ENCODE measurements around the gene UGT1A6. TPM values are rescaled to one million over a fixed set of nuclear protein-coding genes. Genes with fewer than 3 reads are reported as not detected.
A peak's percentile ranks its signal among the peaks of the same experiment; 100 is the strongest.

The UGT1A6 gene
- total RNA-seq, 2 donors from 2014 or later, result not detected

- Mint-ChIP-seq H3K9me3 (no peaks in the 10 kb centered on the region), H3K27ac (no peak overlapping the region), H3K36me3 (no peaks in the 10 kb centered on the region)
- DNase-seq (ENCODE audit: low spot score in 2 of 2) (no peak), ATAC-seq (no peak)
Measured at GRCh38 chr2:233768076-233768475, 75.4 kb downstream of the UGT1A6 start.

GRCh38 chr2:233769260-233769659, 76.6 kb downstream of the UGT1A6 start:
- no peak for DNase-seq (ENCODE audit: low spot score in 2 of 2)
- H3K27ac Mint-ChIP-seq, result no peak overlapping the region
- no peaks in the 10 kb centered on the region for H3K36me3 Mint-ChIP-seq
- no peaks in the 10 kb centered on the region for H3K9me3 Mint-ChIP-seq
- no peak for ATAC-seq

DNA sequence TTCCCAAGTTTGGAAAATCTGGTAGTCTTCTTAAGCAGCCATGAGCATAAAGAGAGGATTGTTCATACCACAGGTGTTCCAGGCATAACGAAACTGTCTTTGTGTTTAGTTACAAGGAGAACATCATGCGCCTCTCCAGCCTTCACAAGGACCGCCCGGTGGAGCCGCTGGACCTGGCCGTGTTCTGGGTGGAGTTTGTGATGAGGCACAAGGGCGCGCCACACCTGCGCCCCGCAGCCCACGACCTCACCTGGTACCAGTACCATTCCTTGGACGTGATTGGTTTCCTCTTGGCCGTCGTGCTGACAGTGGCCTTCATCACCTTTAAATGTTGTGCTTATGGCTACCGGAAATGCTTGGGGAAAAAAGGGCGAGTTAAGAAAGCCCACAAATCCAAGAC, 79.5 kb downstream of the UGT1A6 start:
- Mint-ChIP-seq H3K9me3 (peaks cover 12% of the 10 kb centered on the region in 2 donors), H3K36me3 (peaks cover 12 to 20% of the 10 kb centered on the region in 2 donors), H3K27ac (no peak overlapping the region)
- DNase-seq (ENCODE audit: low spot score in 2 of 2) (no peak), ATAC-seq (no peak)

GRCh38 chr2:233772583-233772982, 79.9 kb downstream of the UGT1A6 start:
- peaks cover 14 to 22% of the 10 kb centered on the region in 2 donors for H3K36me3 Mint-ChIP-seq
- H3K27ac Mint-ChIP-seq, result no peak overlapping the region
- no peak for DNase-seq (ENCODE audit: low spot score in 2 of 2)
- peaks cover 12% of the 10 kb centered on the region in 2 donors for H3K9me3 Mint-ChIP-seq
- no peak for ATAC-seq

GRCh38 chr2:233773854-233774253, 81.2 kb downstream of the UGT1A6 start:
- Mint-ChIP-seq H3K9me3 (peaks cover 12% of the 10 kb centered on the region in 2 donors), H3K27ac (no peak overlapping the region), H3K36me3 (peaks cover 19 to 22% of the 10 kb centered on the region in 2 donors)
- ATAC-seq (no peak), DNase-seq (ENCODE audit: low spot score in 2 of 2) (no peak)

DNA sequence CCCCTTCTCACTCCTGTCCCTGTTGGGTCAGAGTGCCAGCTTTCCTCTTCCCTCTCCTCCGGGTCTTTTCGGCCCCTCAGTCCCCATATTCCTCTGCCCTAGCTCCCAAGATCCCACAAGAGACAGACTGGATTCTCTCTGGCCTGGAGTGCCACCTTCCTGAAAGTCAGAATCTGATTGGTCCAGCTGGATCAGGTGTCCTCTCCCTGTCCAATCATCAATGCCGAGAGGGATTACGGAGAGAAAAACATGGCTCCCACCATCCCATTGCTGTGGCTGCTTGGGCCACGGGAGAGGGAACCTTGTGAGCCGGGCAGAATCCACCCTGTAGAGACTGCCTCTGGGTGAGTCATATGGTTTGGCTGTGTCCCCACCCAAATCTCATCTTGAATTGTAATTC, 82.7 kb downstream of the UGT1A6 start:
- Mint-ChIP-seq H3K27ac (no peak overlapping the region), H3K36me3 (peaks cover 19 to 22% of the 10 kb centered on the region in 2 donors), H3K9me3 (peaks cover 12 to 17% of the 10 kb centered on the region in 2 donors)
- no peak for ATAC-seq
- DNase-seq (ENCODE audit: low spot score in 2 of 2), result no peak

- ATAC-seq (no peak), DNase-seq (ENCODE audit: low spot score in 2 of 2) (no peak)
- H3K27ac Mint-ChIP-seq, result no peak within 1 kb of the TSS
- H3K36me3 Mint-ChIP-seq, result peaks cover 19 to 22% of the 10 kb centered on the region in 2 donors
- H3K9me3 Mint-ChIP-seq, result peaks cover 12 to 17% of the 10 kb centered on the region in 2 donors
Measured at GRCh38 chr2:233778030-233778429, 85.3 kb downstream of the UGT1A6 start, which contains the start of gene MROH2A. Gene MROH2A (plus strand): TSS chr2:233778330. CDS start chr2:233779359, 1,029 bp downstream.

DNA sequence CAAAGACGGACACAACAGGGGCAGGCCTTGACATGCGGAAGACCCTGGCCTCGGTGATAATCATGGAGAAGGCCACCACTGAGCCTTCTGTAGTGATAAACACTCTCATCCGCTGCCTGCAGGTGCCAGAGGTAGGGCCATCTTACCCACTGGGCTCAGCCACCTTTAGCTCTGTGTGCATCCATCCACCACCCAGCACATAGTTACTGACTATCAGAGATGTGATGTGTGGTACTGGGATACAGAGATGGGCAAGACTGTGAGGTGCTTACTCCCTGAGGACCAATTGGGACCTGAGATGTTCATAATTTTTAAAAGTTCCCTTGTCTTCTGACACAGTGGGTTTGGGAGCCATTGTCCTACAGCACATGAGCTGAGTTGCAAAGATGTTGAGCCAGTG, 87.0 kb downstream of the UGT1A6 start:
- no peak for ATAC-seq
- Mint-ChIP-seq H3K36me3 (peaks cover 19 to 22% of the 10 kb centered on the region in 2 donors), H3K9me3 (peaks cover 12 to 17% of the 10 kb centered on the region in 2 donors), H3K27ac (no peak overlapping the region)
- no peak for DNase-seq (ENCODE audit: low spot score in 2 of 2)

DNA sequence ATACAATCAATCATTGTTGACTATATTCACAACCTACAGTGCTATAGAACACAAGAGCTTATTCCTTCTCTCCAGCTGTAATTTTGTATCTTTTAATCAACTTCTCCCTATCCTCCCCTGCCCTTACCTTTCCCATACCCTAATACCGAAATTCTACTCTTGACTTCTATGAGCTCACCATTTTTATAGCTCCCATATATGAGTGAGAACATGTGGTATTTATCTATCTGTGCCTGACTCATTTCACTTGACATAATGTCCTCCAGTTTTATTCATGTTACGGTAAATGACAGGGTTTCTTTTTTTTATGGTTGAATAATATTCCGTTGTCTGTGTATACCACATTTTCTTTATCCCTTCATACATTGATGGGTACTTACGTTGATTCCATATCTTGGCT, 88.1 kb downstream of the UGT1A6 start:
- no peak for ATAC-seq
- DNase-seq (ENCODE audit: low spot score in 2 of 2), result no peak
- H3K9me3 Mint-ChIP-seq, result peaks cover 8 to 11% of the 10 kb centered on the region in 2 donors
- peaks cover 14 to 16% of the 10 kb centered on the region in 2 donors for H3K36me3 Mint-ChIP-seq
- H3K27ac Mint-ChIP-seq, result no peak overlapping the region

- Mint-ChIP-seq H3K9me3 (peaks cover 0 to 7% of the 10 kb centered on the region in 2 donors), H3K27ac (no peak overlapping the region), H3K36me3 (peaks cover 0 to 8% of the 10 kb centered on the region in 2 donors)
- no peak for DNase-seq (ENCODE audit: low spot score in 2 of 2)
- no peak for ATAC-seq
Measured at GRCh38 chr2:233789554-233789953, 96.9 kb downstream of the UGT1A6 start.

- no peak for ATAC-seq
- H3K9me3 Mint-ChIP-seq, result peaks cover 0 to 2% of the 10 kb centered on the region in 2 donors
- peaks cover 0 to 2% of the 10 kb centered on the region in 2 donors for H3K36me3 Mint-ChIP-seq
- no peak for DNase-seq (ENCODE audit: low spot score in 2 of 2)
- H3K27ac Mint-ChIP-seq, result no peak overlapping the region
Measured at GRCh38 chr2:233791151-233791882, 98.6 kb downstream of the UGT1A6 start.

GRCh38 chr2:233791883-233792329, 99.2 kb downstream of the UGT1A6 start:
- no peak overlapping the region for H3K27ac Mint-ChIP-seq
- H3K9me3 Mint-ChIP-seq, result no peaks in the 10 kb centered on the region
- DNase-seq (ENCODE audit: low spot score in 2 of 2) (no peak), ATAC-seq (no peak)
- no peaks in the 10 kb centered on the region for H3K36me3 Mint-ChIP-seq

GRCh38 chr2:233792720-233793119, 100.0 kb downstream of the UGT1A6 start:
- no peak overlapping the region for H3K27ac Mint-ChIP-seq

DNA sequence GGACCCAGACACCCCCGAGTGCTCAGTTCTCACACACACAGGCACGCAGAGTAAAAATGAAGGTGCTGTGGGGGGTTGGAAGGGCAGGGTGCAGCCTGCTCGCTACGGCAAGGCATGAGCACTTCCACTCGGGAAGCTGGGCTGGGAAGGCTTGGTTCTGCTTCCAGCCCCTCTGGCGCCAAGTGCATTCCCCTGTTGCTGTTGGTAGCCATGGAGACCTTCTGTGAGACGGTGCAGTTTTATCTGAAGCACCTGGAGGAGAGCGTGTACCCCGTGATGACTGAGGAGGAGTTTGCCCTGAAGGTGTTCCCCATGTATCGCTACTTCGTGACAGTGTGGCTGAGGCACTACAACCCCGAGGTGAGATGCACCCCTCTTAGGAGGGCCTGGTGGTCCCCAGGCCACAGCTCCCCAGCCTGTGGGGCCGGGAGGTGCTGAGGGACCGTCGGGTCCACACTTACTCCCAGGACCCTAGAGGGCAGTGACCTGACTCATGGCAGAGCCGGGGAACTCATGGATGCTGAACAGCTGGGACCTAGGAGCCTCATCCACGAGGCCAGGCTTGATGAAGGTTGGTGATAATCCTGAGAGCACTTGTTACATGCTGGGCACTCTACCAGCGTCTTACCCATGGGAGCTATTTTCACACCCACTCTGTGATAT, 100.9 kb downstream of the UGT1A6 start:
- no peaks in the 10 kb centered on the region for H3K36me3 Mint-ChIP-seq
- no peaks in the 10 kb centered on the region for H3K9me3 Mint-ChIP-seq
- DNase-seq (ENCODE audit: low spot score in 2 of 2) (no peak), ATAC-seq (no peak)
- H3K27ac Mint-ChIP-seq, result no peak overlapping the region

More at GRCh38 chr2:233792720-233793119, 100.0 kb downstream of the UGT1A6 start:
- H3K36me3 Mint-ChIP-seq, result no peaks in the 10 kb centered on the region
- ATAC-seq (no peak), DNase-seq (ENCODE audit: low spot score in 2 of 2) (no peak)
- no peaks in the 10 kb centered on the region for H3K9me3 Mint-ChIP-seq

- ATAC-seq, result no peak
- Mint-ChIP-seq H3K9me3 (no peaks in the 10 kb centered on the region), H3K36me3 (no peaks in the 10 kb centered on the region), H3K27ac (no peak overlapping the region)
- DNase-seq (ENCODE audit: low spot score in 2 of 2), result no peak
Measured at GRCh38 chr2:233794128-233794658, 101.5 kb downstream of the UGT1A6 start.

DNA sequence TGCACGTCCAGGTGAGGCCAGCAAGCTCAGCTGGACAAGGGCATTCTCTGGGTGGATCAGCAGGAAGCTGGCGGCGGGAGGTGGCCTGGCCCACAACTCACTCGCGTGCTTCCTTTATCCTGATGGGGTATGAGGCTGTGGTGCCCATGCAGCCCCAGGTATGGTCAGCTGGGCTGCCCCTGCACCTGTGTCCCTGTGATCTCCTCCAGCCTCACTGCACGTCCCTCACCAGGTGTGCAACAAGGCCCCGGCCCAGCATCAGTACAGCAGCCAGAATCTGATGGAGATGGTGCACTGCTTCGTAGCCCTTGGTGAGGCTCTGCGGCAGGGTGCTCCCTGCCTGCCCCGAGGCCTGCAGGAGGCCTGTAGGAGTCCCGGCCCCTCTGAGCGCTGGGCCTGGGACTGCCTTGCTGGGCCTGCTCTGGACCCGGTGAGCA, 103.1 kb downstream of the UGT1A6 start:
- Mint-ChIP-seq H3K9me3 (no peaks in the 10 kb centered on the region), H3K27ac (no peak overlapping the region), H3K36me3 (no peaks in the 10 kb centered on the region)
- ATAC-seq (no peak), DNase-seq (ENCODE audit: low spot score in 2 of 2) (peak in 1 of 2 donors; percentile 43)

DNA sequence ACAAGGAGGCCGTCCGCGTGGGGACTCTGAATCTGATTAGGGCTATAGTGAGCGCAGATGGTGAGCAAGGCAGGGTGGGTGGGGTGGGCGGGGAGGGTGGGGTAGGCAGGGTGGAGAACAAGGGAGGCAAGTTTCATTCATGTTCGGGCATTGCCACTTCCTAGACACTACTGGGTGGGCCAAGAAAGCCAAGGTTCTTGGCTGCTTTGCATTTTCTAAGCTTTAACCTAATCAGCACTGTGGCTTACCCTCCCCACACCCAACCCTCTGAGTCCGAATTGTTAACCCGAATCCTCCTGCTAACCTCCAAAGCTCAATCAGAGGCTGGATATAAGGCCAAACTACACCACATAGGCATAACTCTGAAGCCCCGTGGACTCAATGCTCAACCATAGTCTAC, 103.6 kb downstream of the UGT1A6 start:
- Mint-ChIP-seq H3K9me3 (no peaks in the 10 kb centered on the region), H3K27ac (no peak overlapping the region), H3K36me3 (no peaks in the 10 kb centered on the region)
- no peak for ATAC-seq
- no peak for DNase-seq (ENCODE audit: low spot score in 2 of 2)

Data from activated naive CD4-positive, alpha-beta T cell treated with anti-CD3 and anti-CD28 coated beads, Interleukin-2, amount 50 U/mL, for 72 hours (primary cell).